Smooth muscle cell (in vitro differentiated cells): ENCODE data around the gene PHACTR2. TPM values are rescaled to one million over a fixed set of nuclear protein-coding genes. Genes with fewer than 3 reads are reported as not detected.
"Not testable (repeated sequence)": the region's sequence is repeated elsewhere in the genome, so short reads cannot be mapped to it uniquely, and the experiment has no call there.

Experiments
- DNase-seq: peaks from one replicate; lab custom pipeline; 2025; ENCODE audit not compliant: unreplicated experiment; lab: John Stamatoyannopoulos, UW
- H2AFZ ChIP-seq: fragments of 200-600 bp; sonication (generic); 2 replicates; pipeline ENCODE4 v1.6.0; 2016; ENCODE audit warnings: antibody characterized with exemption, low read depth, mild to moderate bottlenecking
- H3F3A ChIP-seq: fragments of 200-600 bp; sonication (generic); 2 replicates; pipeline ENCODE4 v1.6.0; 2017; ENCODE audit warnings: antibody characterized with exemption, low read depth
- H3K27ac ChIP-seq: fragments of 200-600 bp; sonication (generic); 2 replicates; pipeline ENCODE4 v1.5.1; 2016; ENCODE audit warnings: low read depth, mild to moderate bottlenecking
- H3K27me3 ChIP-seq: fragments of 200-600 bp; sonication (generic); 2 replicates; pipeline ENCODE4 v1.6.1; 2016; ENCODE audit warnings: low read depth, mild to moderate bottlenecking
- H3K36me3 ChIP-seq: fragments of 200-600 bp; sonication (generic); 2 replicates; pipeline ENCODE4 v1.5.1; 2016; ENCODE audit warnings: low read depth
- H3K4me1 ChIP-seq: fragments of 200-600 bp; sonication (generic); 2 replicates; pipeline ENCODE4 v1.5.1; 2016; ENCODE audit warnings: low read depth
- H3K4me2 ChIP-seq: fragments of 200-600 bp; sonication (generic); 2 replicates; pipeline ENCODE4 v1.6.0; 2016; ENCODE audit warnings: mild to moderate bottlenecking
- H3K4me3 ChIP-seq: fragments of 200-600 bp; sonication (generic); 2 replicates; pipeline ENCODE4 v1.5.1; 2016; ENCODE audit warnings: mild to moderate bottlenecking
- H3K79me2 ChIP-seq: fragments of 200-600 bp; sonication (generic); 2 replicates; pipeline ENCODE4 v1.6.0; 2016; ENCODE audit warnings: low read depth, mild to moderate bottlenecking
- H3K9ac ChIP-seq: fragments of 200-600 bp; sonication (generic); 2 replicates; pipeline ENCODE4 v1.6.0; 2016; ENCODE audit warnings: low read depth
- H3K9me3 ChIP-seq: fragments of 200-600 bp; sonication (generic); replicated peaks from 2 replicates; pipeline ENCODE4 v1.5.1; 2016; ENCODE audit warnings: low read depth
- H4K20me1 ChIP-seq: fragments of 200-600 bp; sonication (generic); 2 replicates; pipeline ENCODE4 v1.6.0; 2016; ENCODE audit warnings: low read depth
- WGBS: methylation state at CpG from one replicate; pipeline ENCODE4 v1.1.7; 2016; ENCODE audit warnings: low lambda C conversion rate; 5-methylcytosine and 5-hydroxymethylcytosine counted together
- polyA plus RNA-seq: library from polyadenylated mRNA; unstranded; fragments of >200 nt; fragmentation: Nextera tagmentation; extraction: Ambion mirVana; gene quantifications from 2 replicates; pipeline ENCODE4 v1.2.1, GENCODE V29; 2016
- total RNA-seq: library from RNA; depleted of rRNA; stranded (reverse); fragments of >200 nt; gene quantifications from 2 replicates; pipeline ENCODE4 v1.2.3, GENCODE V29; 2014
- TF ChIP-seq, protein P1 (sequence below): fragments of 200-600 bp; sonication (generic); IDR thresholded peaks from 2 replicates; pipeline ENCODE4 v1.5.1; 2017; ENCODE audit warnings: borderline replicate concordance, mild to moderate bottlenecking, antibody characterized with exemption; ENCODE audit not compliant: insufficient read depth, poor library complexity, severe bottlenecking

The PHACTR2 gene
- total and polyA plus RNA-seq, 2 experiments from 2014 or later = 62.7 to 80.4 TPM

DNA sequence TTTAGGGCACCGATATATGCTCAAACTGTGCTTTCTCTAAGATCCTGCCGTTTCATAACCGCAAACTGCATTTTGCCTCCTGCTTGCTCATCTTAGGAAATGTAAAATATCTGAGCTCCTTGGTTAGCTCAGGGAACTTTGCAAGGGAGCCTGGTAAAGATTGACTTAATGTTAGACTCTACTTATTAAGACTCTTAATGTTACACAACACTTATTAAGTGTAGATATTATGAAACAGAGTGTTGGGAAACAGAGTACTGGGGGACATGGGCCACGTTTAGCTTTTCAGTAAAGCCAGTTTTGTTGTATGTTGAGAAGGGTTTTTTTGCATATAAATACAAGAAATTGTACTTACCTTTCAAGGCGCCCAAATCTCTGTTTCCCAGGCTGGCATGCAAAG is 167.3 kb downstream of the PHACTR2 start:
- H3K9me3 ChIP-seq = no peaks in the 10 kb centered on the region
- no peak for DNase-seq
- no peaks in the 10 kb centered on the region for H4K20me1 ChIP-seq
- no peak overlapping the region for H3K4me2 ChIP-seq
- H3K36me3 ChIP-seq = peaks cover 46% of the 10 kb centered on the region
- H3K79me2 ChIP-seq = peaks cover 61% of the 10 kb centered on the region
- no peaks in the 10 kb centered on the region for H3K27me3 ChIP-seq
- no peak overlapping the region for H3K9ac ChIP-seq
- H3K4me1 ChIP-seq = peaks cover 15% of the 10 kb centered on the region
- H3K4me3 ChIP-seq = no peak overlapping the region
- no peak overlapping the region for H2AFZ ChIP-seq
- WGBS = 93% methylated on average over 5 of the region's 5 CpGs
- no peak overlapping the region for H3K27ac ChIP-seq
- TF ChIP-seq, protein P1, sequence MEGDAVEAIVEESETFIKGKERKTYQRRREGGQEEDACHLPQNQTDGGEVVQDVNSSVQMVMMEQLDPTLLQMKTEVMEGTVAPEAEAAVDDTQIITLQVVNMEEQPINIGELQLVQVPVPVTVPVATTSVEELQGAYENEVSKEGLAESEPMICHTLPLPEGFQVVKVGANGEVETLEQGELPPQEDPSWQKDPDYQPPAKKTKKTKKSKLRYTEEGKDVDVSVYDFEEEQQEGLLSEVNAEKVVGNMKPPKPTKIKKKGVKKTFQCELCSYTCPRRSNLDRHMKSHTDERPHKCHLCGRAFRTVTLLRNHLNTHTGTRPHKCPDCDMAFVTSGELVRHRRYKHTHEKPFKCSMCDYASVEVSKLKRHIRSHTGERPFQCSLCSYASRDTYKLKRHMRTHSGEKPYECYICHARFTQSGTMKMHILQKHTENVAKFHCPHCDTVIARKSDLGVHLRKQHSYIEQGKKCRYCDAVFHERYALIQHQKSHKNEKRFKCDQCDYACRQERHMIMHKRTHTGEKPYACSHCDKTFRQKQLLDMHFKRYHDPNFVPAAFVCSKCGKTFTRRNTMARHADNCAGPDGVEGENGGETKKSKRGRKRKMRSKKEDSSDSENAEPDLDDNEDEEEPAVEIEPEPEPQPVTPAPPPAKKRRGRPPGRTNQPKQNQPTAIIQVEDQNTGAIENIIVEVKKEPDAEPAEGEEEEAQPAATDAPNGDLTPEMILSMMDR = no peak
- no peaks in the 10 kb centered on the region for H3F3A ChIP-seq

DNA sequence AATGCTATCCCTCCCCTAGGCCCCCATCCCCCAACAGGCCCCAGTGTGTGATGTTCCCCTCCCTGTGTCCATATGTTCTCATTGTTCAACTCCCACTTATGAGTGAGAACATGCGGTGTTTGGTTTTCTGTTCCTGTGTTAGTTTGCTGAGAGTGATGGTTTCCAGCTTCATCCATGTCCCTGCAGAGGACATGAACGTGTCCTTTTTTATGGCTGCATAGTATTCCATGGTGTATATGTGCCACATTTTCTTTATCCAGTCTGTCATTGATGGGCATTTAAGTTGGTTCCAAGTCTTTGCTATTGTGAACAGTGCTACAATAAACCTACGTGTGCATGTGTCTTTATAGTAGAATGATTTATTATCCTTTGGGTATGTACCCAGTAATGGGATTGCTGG is 173.9 kb downstream of the PHACTR2 start:
- H3K4me3 ChIP-seq, H3K9ac ChIP-seq, H3K27me3 ChIP-seq, H2AFZ ChIP-seq, DNase-seq, H3K27ac ChIP-seq, H3K4me2 ChIP-seq, H3K4me1 ChIP-seq, H4K20me1 ChIP-seq, H3F3A ChIP-seq: not testable (repeated sequence)
- Histone ChIP-seq H3K36me3 (peaks cover 79% of the 10 kb centered on the region), H3K9me3 (peaks cover 17% of the 10 kb centered on the region), H3K79me2 (peaks cover 81% of the 10 kb centered on the region)
- 97% methylated on average over 3 of the region's 3 CpGs for WGBS

DNA sequence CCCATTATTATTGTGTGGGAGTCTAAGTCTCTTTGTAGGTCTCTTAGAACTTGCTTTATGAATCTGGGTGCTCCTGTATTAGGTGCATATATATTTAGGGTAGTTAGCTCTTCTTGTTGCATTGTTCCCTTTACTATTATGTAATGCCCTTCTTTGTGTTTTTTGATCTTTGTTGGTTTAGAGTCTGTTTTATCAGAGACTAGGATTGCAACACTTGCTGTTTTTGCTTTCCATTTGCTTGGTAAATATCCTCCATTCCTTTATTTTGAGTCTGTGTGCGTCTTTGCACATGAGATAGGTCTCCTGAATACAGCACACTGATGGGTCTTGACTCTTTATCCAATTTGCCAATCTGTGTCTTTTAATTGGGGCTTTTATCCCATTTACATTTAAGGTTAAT is 177.3 kb downstream of the PHACTR2 start:
- not testable (repeated sequence) for DNase-seq, H3K27ac ChIP-seq, H3K9ac ChIP-seq, H3F3A ChIP-seq, H3K4me3 ChIP-seq, H3K27me3 ChIP-seq, H2AFZ ChIP-seq, H3K4me2 ChIP-seq, H3K4me1 ChIP-seq, H4K20me1 ChIP-seq
- peaks cover 17% of the 10 kb centered on the region for H3K9me3 ChIP-seq
- peaks cover 49% of the 10 kb centered on the region for H3K79me2 ChIP-seq
- 95% methylated on average over 1 of the region's 1 CpG for WGBS
- peaks cover 82% of the 10 kb centered on the region for H3K36me3 ChIP-seq

DNA sequence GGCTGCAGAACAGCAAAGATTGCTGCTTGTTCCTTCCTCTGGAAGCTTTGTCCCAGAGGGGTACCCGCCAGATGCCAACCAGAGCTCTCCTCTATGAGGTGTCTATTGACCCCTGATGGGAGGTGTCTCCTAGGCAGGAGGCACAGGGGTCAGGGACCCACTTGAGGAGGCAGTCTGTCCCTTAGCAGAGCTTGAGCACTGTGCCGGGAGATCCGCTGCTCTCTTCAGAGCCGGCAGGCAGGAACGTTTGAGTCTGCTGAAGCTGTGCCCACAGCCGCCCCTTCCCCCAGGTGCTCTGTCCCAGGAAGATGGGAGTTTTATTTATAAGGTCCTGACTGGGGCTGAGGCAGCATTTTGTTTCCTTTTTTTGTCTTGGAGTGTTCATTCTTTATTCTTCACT is 179.0 kb downstream of the PHACTR2 start:
- DNase-seq, H3F3A ChIP-seq, H3K4me3 ChIP-seq, H4K20me1 ChIP-seq, H2AFZ ChIP-seq, H3K27me3 ChIP-seq, H3K4me2 ChIP-seq, H3K9ac ChIP-seq, H3K4me1 ChIP-seq, H3K27ac ChIP-seq: not testable (repeated sequence)
- peaks cover 82% of the 10 kb centered on the region for H3K36me3 ChIP-seq
- H3K79me2 ChIP-seq = peaks cover 34% of the 10 kb centered on the region
- WGBS = over 99% methylated on average over 6 of the region's 6 CpGs
- peaks cover 17% of the 10 kb centered on the region for H3K9me3 ChIP-seq

DNA sequence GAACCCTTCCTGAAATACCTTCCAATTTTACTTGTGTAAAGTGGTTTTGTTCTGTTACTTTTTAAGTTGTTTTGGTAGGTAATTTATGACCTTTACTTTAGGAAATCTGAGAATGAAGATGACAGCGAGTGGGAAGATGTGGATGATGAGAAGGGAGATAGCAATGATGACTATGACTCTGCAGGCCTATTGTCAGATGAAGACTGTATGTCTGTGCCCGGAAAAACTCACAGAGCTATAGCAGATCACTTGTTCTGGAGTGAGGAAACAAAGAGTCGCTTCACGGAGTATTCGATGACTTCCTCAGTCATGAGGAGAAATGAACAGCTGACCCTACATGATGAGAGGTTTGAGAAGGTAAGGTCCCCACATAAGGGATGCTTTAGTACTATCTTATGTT is 179.9 kb downstream of the PHACTR2 start:
- H3F3A ChIP-seq = no peaks in the 10 kb centered on the region
- no peak overlapping the region for H3K4me2 ChIP-seq
- 98% methylated on average over 5 of the region's 5 CpGs for WGBS
- no peaks in the 10 kb centered on the region for H4K20me1 ChIP-seq
- H3K4me1 ChIP-seq = no peaks in the 10 kb centered on the region
- no peak overlapping the region for H2AFZ ChIP-seq
- no peak overlapping the region for H3K9ac ChIP-seq
- H3K27me3 ChIP-seq = no peaks in the 10 kb centered on the region
- no peak for DNase-seq
- TF ChIP-seq, protein P1 = no peak
- H3K4me3 ChIP-seq = no peak overlapping the region
- H3K79me2 ChIP-seq = peaks cover 25% of the 10 kb centered on the region
- peaks cover 8% of the 10 kb centered on the region for H3K9me3 ChIP-seq
- H3K27ac ChIP-seq = no peak overlapping the region
- H3K36me3 ChIP-seq = peaks cover 81% of the 10 kb centered on the region
